Measurements from ENCODE around the gene MGAT4A.

The MGAT4A gene

GRCh38 chr2:98592565-98592964 lies 138.4 kb downstream of the MGAT4A start:
- no peak for TF ChIP-seq CTCF (IDR thresholded peaks at IDR 0.05; ENCODE audit: insufficient read depth, low read length, poor library complexity, severe bottlenecking)
- H3K4me3 ChIP-seq (replicated peaks; ENCODE audit: low read depth, low read length) = no peak overlapping the region
- no peak for DNase-seq (ENCODE audit: extremely low read depth, insufficient read length)
- H3K36me3 ChIP-seq (ENCODE audit: control insufficient read depth, insufficient read depth, low read length) = peaks cover 13% of the 10 kb centered on the region
- H3K27me3 ChIP-seq (replicated peaks; ENCODE audit: control insufficient read depth, insufficient read depth, low read length) = no peaks in the 10 kb centered on the region

- Histone ChIP-seq H3K27me3 (replicated peaks; ENCODE audit: control insufficient read depth, insufficient read depth, low read length) (no peaks in the 10 kb centered on the region), H3K36me3 (ENCODE audit: control insufficient read depth, insufficient read depth, low read length) (peaks cover 17% of the 10 kb centered on the region), H3K4me3 (replicated peaks; ENCODE audit: low read depth, low read length) (no peak overlapping the region)
- TF ChIP-seq CTCF (IDR thresholded peaks at IDR 0.05; ENCODE audit: insufficient read depth, low read length, poor library complexity, severe bottlenecking) = no peak
- DNase-seq (ENCODE audit: extremely low read depth, insufficient read length) = no peak
Measured at GRCh38 chr2:98589489-98589888, 141.4 kb downstream of the MGAT4A start.

GRCh38 chr2:98588880-98589431 lies 142.0 kb downstream of the MGAT4A start:
- TF ChIP-seq CTCF (IDR thresholded peaks at IDR 0.05; ENCODE audit: insufficient read depth, low read length, poor library complexity, severe bottlenecking) = no peak
- DNase-seq (ENCODE audit: extremely low read depth, insufficient read length) = no peak
- no peaks in the 10 kb centered on the region for H3K27me3 ChIP-seq (replicated peaks; ENCODE audit: control insufficient read depth, insufficient read depth, low read length)
- H3K4me3 ChIP-seq (replicated peaks; ENCODE audit: low read depth, low read length) = no peak overlapping the region
- H3K36me3 ChIP-seq (ENCODE audit: control insufficient read depth, insufficient read depth, low read length) = peaks cover 18% of the 10 kb centered on the region

GRCh38 chr2:98586551-98587140 lies 144.3 kb downstream of the MGAT4A start:
- no peak for TF ChIP-seq CTCF (IDR thresholded peaks at IDR 0.05; ENCODE audit: insufficient read depth, low read length, poor library complexity, severe bottlenecking)
- Histone ChIP-seq H3K36me3 (ENCODE audit: control insufficient read depth, insufficient read depth, low read length) (peaks cover 17% of the 10 kb centered on the region), H3K4me3 (replicated peaks; ENCODE audit: low read depth, low read length) (no peak overlapping the region), H3K27me3 (replicated peaks; ENCODE audit: control insufficient read depth, insufficient read depth, low read length) (no peaks in the 10 kb centered on the region)
- no peak for DNase-seq (ENCODE audit: extremely low read depth, insufficient read length)

- Histone ChIP-seq H3K4me3 (replicated peaks; ENCODE audit: low read depth, low read length) (no peak overlapping the region), H3K36me3 (ENCODE audit: control insufficient read depth, insufficient read depth, low read length) (peaks cover 17% of the 10 kb centered on the region), H3K27me3 (replicated peaks; ENCODE audit: control insufficient read depth, insufficient read depth, low read length) (no peaks in the 10 kb centered on the region)
- no peak for TF ChIP-seq CTCF (IDR thresholded peaks at IDR 0.05; ENCODE audit: insufficient read depth, low read length, poor library complexity, severe bottlenecking)
- no peak for DNase-seq (ENCODE audit: extremely low read depth, insufficient read length)
Measured at GRCh38 chr2:98585386-98585785, 145.5 kb downstream of the MGAT4A start.
